HG02840 (cell line): ENCODE results near the gene RHOBTB1.
A peak's percentile ranks its signal among the peaks of the same experiment; 100 is the strongest.

Source experiments
- ATAC-seq: cut with Tn5 transposase; IDR thresholded peaks from one replicate; pipeline ENCODE4 v1.9.1; 2021; ENCODE audit warnings: mild to moderate bottlenecking, moderate library complexity, moderate number of reproducible peaks; ENCODE audit not compliant: unreplicated experiment, low FRiP score

Gene RHOBTB1

DNA sequence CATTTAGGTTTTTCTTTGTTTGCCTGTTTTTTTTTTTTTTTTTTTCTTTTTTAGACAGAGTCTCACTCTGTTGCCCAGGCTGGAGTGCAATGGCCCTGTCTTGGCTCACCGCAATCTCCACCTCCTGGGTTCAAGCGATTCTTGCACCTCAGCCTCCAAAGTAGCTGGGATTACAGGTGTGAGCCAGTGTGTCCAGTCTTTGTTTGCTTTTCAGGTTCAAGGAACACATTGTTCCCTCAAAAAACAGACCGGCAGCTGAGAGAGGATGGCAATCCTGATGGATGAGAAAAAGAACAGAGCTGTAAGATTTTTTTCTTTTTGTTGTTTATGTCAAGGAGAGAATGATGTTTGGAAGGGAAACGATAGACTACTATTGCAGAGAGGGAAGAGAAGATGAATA is 23.3 kb upstream of the RHOBTB1 start:
- ATAC-seq, result no peak

DNA sequence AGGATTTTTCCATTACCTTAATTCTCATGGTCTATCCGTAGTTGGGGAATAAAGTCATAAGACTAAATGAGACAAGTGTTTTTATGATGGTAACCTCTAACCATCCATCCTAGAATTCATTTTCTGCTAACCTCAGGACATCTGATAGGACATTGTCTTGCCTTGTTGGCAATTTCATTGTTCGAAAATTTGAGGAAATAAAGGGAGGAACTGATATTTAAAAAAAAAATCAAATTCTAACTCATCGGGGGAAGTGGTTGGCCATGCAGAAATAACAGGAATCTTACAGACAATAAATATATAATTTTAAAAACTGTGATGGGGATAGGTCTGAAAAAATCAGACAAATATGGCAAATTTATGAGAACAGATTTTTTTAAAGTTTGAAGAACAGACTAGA is 21.7 kb upstream of the RHOBTB1 start:
- ATAC-seq, result no peak

DNA sequence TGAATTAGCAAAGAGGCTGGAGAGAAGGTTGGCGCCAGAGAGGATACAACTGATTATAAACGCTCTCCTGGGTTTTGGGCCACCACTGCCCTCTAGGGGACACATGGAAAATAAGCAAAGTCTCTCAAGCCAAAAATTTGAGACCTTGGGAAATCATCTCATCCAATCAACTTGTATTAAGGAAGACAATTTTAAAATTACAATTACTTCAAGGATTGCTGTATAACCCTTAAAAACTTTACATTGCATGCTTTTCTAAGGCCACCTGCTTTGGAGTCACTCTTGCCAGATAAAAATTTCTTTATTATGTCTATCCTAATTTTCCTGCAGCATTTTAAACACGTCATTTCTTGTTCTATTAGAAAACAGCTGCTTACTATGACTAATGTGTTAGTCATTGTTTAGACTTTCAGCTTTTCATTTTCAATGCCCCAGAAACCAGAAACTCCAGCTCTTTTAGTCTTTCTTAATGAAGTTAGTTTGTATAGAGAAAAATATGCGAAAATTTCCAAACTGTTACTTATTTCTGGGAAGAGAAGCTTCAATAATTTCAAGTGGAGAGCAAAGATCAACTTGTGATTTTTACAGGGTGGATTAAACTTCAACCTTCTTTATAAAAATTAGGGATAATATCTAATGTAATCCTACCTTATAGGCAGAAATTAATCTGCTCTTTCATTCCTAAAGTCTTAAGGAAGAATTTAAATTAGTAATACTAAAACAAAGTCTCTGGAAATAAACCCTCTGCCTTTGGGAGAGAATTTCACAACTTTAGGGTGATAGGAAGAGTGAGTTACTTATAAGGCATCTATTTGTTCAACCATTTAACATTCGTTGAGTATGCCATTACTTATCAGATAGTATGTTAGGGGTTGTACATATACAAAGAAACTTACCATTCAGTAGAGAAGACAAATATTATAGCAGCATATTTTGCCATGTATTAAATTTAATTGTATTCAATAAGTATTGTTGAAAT is 20.6 kb upstream of the RHOBTB1 start:
- peak; percentile 57 for ATAC-seq

DNA sequence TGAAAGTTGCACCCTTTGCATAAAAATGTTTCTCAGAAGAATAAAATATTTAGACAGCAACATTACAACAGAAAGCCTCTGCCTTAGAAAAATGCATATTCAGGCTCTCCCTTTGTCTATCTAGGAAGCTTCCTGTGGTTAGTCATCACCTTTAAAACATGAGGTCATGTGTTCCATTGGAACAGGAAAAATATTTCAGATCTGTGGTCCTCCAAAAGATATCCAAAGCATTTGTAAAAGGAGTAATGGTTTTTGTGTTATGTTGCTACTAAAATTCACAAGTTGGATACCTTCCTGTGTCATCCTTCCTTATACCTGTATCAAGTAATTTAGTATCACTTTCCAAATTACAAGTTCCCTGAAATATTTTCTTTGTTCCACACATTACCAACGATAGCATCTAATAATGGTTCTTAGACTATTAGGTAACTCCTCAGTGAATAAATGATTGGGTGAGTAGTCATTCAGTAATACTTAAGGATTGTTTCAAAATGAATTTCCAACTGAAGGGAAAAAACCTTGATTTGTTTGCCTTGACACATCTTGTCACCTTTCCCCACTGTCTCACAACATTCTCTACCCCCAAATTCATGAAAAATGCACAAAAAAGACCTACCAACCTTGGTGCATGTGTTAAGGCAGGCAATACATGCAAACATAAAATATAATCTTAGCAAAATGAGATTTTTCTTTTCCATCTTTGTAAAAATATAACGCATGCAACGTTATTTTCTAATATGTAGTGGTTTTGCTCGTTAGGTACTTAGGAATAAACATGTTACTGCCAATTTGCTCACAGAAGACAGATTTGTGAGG is 19.7 kb upstream of the RHOBTB1 start:
- no peak for ATAC-seq

DNA sequence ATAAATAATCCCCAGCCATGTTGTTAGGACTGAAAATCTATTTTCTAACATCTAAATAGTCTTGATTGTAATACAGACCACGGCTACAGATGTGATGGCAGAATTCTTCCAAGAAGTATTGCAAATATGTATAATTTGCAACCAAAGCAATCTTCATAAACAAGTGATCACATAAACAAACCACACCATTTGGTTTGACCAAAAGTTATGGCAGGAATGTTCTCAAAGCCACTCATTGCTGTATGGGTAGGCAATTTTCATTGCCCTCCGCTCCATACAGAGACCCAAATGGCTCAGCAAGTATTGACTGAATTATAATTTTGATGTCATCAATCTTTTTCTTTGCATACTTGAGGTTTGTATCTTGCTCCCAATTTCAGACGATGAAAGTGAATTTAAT is 19.0 kb upstream of the RHOBTB1 start:
- no peak for ATAC-seq

DNA sequence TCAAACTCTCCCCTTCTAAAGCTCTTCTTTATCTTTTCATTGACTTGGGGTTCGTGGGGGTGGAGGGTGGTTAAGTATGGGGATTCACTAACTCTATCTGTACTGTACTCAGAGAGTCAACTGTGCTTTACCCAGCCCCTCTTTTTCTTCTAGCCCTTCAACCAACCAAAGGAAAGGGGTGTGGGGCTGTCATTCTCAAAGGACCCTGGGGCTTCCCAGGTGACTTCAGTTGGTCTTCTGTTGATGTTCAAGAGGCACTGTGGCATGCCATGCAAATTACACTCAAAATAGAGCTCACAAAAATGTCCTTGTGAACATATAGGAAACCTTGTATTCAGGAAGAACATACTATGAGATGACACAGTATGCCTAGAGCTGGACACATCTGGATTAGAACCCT is 16.9 kb upstream of the RHOBTB1 start:
- ATAC-seq, result no peak

DNA sequence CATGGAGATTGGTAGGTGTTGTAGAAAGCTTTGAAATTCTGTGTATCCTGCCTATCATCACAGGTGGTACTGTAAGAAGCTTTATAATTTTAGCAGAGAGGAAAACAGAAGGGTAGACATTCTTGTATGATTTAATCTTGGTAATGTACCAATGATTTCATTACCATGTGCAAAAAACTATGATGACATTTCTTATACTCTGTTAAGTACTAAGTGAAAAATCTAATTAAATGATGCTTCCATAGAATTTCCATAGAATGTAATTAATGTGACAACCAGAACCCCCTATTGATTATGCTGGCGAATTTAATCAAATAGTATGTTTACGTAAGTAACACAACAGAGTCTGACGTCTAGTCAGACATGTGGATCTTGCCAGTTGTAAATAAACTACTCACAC is 16.0 kb upstream of the RHOBTB1 start:
- no peak for ATAC-seq

DNA sequence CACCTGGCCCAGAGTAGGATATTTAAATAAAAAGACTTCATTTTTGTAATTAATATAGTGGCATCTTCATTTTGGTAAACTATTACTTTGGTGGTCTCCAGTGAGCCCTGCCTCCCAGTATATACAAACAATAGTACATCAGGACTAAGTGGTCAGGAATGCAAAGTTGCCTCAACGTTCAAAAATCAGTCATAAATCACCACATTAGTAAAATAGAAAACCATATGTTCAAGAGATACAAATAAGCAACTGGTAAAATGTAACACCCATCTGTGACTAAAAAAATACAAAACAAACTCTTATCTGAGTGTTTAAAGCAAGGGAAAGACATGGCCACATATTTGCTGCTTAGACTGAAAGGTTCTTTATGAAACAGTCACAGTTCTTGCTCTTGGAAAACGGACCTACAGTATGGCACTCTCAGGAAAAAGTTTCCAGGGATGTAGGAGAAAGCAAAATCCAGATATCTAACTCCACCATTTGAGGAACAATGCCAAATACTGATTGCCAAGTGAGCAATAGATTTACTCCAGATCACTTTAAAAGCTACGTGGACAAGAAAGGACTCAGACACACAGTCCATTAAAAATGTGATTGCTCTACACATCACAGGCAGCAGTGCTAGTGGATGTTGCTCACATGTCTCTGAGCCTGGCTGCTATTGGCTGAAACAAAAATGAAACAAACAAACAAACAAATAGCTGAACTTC is 15.1 kb upstream of the RHOBTB1 start:
- no peak for ATAC-seq

DNA sequence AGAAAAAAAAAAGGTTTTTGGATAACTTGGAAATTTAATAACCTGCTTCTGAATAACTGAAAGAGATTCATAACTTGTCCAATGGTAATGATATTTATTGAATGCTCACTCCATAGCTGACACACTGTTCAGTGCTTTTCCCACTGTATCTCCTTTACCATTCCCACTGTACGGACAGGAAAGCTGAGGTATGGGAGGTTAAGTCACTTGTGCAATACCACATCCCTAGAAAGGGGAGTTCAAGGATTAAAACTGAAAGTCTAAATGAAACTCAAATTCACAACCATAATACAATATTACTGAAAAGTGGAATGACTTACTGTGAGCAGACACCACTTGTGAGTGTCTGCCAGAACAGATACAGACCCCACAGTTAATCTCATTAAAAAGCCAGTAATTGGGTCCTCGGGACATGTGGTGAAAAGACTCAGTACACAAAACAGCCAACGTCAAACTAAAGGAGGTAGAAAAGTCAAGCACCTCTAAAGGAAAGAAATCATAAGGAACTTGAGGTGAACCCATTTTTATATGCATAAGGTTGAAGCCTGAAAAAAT is 13.8 kb upstream of the RHOBTB1 start:
- ATAC-seq, result no peak

DNA sequence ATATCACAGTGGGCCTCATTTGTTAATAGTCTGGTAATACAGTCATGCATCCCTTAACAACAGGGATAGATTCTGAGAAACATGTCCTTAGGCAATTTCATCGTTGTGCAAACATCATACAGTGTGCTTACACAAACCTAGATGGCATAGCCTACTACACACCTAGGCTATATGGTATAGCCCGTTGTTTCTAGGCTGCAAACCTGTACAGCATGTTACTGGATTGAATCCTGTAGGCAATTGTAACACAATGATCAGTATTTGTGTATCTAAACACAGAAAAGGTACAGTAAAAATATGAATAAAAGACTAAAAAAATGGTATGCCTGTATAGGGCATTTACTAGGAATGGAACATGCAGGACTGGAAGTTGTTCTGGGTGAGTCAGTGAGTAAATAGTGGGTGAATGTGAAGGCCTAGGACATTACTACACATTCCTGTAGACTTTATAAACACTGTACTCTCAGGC is 12.0 kb upstream of the RHOBTB1 start:
- no peak for ATAC-seq

DNA sequence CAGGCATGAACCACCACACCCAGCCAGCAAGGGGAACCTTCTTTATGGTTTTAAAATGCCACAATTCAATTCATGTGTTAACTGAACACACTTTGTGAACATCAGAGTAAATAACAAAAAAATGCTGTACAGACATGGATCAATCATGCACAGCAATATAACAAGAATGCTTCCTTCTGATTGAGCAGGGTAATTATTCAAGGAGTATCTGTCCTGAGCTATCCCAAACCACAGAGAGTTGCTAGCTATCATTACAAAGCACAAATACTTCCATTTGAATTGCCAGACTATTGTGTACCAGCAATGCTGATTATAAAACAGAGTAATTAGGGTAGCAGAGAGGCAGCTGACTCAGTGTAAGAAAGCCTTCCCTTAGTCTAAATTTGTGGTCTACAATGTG is 11.3 kb upstream of the RHOBTB1 start:
- ATAC-seq, result no peak

DNA sequence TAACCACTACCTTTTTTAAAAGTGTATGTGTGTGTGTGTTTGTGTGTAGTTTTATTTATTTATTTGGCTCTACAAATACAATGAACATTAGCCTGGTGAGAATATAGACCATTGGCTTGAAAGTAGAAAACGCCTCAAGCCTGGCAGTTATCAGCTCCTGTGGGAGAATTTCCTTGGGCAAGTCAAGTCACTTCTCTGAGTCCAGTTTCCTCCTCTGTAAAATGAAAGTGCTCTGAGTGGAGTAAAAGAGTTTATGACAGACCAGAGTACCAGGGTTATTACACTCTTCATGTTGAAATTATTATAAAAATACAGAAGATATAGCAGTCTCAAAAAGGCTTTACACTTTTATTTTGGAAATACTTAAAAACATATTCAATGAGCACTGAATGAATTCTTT is 10.1 kb upstream of the RHOBTB1 start:
- ATAC-seq, result no peak

DNA sequence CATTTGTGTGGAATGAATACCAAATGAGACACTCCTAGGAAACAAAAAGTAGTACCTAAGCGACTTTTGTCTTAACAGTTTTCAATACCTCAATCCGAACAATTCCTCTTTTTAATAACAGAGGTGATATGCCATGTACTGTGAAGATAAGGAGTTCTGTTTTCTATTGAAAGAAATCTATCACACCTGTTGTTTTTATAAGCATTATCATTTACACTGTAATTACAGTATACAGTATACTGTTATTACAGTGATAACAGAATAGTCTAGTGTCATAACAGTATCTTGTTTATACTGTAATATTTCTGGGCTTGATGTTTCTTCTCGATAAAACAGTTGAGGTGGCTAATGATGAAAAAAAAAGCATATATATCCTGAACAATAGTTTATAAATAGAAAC is 9.4 kb upstream of the RHOBTB1 start:
- ATAC-seq, result no peak

DNA sequence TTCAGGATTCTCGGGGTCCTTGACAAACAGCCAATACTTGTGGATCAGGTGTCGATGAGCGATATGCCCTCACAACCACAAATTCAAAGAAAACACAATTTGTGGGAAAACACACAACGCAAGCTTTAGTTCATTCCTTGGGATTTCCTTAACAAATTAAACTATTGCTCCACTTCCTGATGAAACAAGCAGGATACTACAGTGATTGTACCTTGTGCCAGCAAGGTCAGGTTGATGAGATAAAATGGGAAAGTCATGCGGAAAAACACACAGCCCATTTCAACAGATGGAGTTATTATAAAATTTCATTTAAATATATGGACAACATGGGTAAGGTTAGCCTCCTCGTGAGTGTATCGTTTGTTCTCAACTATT is 8.8 kb upstream of the RHOBTB1 start:
- no peak for ATAC-seq

DNA sequence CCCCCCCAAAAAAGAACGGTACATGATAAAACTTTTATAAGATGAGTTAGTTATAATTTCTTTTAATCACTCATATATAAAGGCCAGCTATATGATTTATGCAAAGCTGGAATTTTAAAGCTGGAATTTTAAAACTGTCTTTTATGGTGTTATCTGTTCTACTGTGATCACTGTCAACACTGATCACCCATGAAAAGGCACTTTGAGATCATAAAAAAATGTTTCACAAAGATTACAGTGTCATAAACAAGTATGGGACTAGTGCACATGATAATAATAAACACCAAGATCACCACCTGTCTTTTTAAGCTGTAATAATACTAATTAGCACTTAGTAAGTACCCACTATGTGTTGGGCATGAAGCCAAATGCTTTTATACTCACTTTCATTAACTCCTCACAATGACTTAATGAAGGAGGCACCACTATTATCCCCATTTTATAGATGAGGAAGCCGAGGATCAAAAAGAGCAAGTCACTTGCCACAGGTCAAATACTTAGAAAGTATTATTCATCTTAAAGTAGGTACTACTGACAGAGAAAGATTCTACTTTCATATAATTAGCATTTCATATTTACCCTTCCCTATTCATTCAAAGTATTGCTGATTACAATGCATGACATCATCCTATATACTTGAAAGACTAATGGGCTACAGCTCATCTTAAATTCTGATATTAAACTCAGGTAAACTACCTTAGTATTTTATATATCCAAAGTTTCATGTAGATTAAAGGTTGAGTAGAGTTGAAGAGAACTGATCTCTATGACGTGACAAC is 8.3 kb upstream of the RHOBTB1 start:
- ATAC-seq, result no peak

DNA sequence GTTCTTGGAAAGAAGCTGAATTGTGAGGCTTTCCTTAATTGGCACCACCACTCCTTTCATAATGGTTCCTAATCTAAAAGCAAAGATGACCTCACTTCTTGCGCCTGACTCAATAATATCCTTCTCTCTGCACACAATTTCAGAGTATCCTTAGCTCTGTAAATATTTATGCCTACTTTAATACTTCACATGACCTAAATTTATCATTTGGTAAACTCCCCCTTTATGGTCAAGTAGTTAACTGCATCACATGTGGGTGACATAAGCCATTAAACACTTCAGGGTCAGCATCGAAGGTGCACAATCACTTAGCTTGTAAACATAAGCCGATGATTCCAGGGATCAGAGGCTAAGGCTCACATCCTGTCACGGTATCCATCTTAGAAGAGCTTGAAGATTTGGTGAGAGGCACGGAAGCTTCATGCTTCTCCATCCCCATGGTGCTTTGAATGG is 7.3 kb upstream of the RHOBTB1 start:
- no peak for ATAC-seq

DNA sequence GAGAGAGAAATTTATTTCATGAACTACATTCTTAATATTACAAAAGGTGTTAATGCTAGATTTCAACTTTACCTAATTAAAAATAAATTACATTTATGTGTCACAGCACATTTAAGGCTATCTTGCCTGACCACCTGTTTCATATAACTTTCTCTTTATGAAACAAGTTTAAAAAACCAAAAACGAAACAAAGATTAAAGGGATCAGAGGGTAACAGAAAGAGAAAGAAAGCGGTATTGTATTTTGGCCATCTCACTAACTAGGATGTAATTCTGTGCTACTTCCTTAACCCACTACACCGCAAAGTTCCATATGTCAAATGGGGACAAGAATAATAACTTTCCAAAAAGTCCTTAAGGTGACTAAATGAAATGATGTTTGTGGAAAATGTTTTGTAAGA is 6.3 kb upstream of the RHOBTB1 start:
- ATAC-seq, result no peak

DNA sequence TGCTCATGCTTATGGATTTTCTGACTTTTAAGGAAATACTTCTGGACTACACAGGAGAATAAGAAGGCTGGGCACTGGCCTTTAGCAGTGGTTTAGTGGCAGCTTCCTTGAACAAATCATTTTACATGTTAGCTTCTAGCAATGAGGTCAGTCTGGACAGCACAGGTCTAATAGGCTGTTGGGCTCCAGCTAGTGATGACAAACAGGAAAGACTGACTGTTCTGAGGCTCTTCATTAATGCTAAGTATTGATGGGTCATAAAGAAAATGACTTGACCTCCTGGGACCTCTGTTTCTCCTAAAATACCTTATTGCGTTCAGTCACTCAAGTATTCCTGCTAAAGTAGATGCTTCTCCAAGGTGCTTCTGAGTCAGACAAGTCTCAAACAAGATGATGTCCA is 4.9 kb upstream of the RHOBTB1 start:
- ATAC-seq, result no peak

DNA sequence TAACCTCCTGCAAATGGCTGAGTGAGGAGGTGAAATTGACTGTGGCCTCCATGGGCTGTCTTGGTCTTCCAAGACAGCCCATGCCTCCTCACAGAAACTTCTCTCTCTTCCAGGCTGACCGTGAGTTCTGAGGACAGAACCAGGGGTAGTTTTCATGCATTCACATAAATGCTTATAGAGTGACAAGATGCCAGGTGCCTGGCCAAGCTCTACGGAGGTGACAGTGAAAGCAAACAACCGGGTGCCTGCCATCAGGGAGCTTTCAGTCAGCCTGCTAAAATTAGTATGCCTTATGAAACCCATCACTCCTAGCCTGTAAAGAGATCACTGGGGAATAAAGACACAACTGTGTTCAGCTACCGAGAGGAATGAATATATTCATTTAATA is 919 bp upstream of the RHOBTB1 start:
- ATAC-seq, result no peak
